Activated gamma-delta T cell treated with anti-CD3 and anti-CD28 coated beads, Interleukin-2, amount 50 U/mL, for 16 hours (primary cell): ENCODE results near the gene JUND.
"Not testable (repeated sequence)": the region's sequence is repeated elsewhere in the genome, so short reads cannot be mapped to it uniquely, and the experiment has no call there.

Experiments
- DNase-seq: peaks from one replicate; pipeline ENCODE4 v3.0.0-alpha.2; 2020; ENCODE audit warnings: low read depth

JUND gene

GRCh38 chr19:18281082-18282020, at the start of gene JUND:
JUND (minus strand) TSS chr19:18281622; CDS start chr19:18281484, 138 bp downstream.
- DNase-seq: peak; percentile 93

GRCh38 chr19:18330868-18331267, 49.4 kb upstream of the JUND start:
- DNase-seq: no peak

GRCh38 chr19:18329035-18329376, 47.6 kb upstream of the JUND start:
- DNase-seq: no peak

- peak; percentile 83 for DNase-seq
Measured at GRCh38 chr19:18328340-18329034, 47.1 kb upstream of the JUND start.

- DNase-seq: no peak
Measured at GRCh38 chr19:18326772-18327171, 45.4 kb upstream of the JUND start.

DNA sequence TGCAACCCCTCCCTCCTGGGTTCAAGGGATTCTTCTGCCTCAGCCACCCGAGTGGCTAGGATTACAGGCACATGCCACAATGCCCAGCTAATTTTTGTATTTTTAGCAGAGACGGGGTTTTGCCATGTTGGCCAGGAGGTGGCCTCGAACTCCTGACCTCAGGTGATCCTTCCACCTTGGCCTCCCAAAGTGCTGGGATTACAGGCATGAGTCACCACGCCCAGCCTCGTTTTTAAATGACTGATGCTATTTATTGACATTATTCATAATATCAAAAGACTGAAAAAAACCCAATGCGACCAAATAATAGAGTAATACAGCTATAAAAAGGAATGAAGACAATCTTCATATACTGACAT, 42.9 kb upstream of the JUND start:
- not testable (repeated sequence) for DNase-seq

GRCh38 chr19:18322759-18323460, 41.5 kb upstream of the JUND start, which contains the start of gene LSM4:
LSM4 (minus strand) TSS chr19:18323076; CDS start chr19:18323020, 56 bp downstream.
- peak; percentile 98 for DNase-seq

- DNase-seq: no peak
Measured at GRCh38 chr19:18322318-18322758, 40.9 kb upstream of the JUND start.

- no peak for DNase-seq
Measured at GRCh38 chr19:18321734-18322102, 40.3 kb upstream of the JUND start.

DNA sequence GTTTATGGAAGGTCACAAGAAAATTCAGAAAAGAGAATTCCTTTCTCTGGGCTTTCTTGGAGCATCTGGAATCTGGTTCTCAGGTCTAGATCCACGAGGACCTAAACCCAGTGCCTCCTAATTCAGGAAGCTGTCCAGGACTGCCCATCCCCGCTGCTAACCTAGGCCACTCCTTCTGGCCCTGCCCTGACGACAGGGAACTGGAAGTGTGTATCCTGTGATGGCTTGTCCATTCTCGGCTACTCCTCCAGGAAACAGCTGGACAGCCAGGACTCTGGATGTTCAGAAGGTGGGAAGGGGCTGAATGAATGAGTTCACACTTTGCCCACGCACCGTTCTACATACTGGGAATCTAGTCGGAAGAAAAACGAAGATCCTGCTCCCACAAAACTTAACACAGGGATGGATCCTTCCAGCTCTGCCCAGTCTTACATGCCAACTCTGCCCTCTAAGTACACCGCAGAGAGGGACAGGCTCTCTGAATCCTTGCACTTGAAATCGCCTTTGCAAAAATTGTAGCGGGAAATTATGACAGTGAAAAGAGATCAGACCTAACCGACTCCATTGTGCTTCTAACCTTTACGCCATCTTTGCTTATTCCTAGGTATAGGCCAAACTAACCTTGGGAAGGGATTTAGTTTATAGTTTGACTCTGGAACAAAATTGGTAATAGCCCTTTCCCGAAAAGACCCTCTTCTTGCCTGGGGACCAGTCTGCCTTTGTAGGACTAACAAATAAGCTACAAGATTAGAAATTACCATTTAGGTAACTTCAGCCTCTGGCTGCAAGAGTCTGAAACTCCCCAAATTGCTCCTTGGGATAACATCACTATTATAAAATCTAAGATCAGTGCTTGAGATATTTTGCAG, 39.7 kb upstream of the JUND start:
- no peak for DNase-seq

DNA sequence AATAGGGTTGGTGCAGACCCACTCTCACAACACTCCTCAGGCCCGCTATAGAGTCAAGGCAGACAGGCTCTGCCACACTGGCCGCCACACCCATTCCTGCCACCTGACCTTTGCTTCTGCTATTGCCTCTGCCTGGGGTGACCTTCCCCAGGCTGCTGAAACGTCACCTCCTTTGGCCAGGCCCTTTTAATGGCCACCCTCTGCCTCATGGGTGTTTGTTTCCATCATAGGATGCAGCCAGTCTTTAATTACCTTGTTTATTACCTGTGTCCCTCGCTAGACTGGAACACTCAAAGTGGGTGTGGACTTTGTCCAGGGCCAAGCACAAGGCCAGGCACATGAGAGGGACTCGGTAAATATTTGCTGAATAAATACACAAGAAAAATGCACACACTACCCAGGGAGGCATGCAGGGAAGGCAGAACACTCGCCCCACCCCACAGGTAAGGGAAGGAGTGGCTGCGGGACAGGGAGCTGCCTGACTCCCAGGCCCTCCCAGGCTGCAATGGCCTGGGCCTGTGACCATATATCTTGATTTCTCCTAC, 38.2 kb upstream of the JUND start:
- no peak for DNase-seq

- DNase-seq: no peak
Measured at GRCh38 chr19:18317961-18318800, 36.8 kb upstream of the JUND start.

DNA sequence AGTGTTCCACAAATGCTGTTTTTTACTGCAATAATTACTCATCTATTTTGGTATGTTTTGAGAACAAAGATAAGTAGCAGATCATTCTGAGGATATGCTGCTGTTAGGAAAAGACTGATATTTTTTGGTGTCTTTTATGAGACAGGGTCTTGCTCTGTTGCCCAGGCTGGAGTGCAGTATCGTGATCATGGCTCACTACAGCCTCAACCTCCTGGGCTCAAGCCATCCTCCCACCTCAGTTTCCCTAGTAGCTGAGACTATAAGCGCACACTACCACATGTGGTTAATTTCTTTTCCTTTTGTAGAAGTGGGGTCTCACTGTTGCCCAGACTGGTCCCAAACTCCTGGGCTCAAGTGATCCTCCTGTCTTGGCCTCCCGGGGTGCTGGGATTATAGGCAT, 32.0 kb upstream of the JUND start:
- DNase-seq: no peak

- no peak for DNase-seq
Measured at GRCh38 chr19:18312092-18312534, 30.7 kb upstream of the JUND start.

DNA sequence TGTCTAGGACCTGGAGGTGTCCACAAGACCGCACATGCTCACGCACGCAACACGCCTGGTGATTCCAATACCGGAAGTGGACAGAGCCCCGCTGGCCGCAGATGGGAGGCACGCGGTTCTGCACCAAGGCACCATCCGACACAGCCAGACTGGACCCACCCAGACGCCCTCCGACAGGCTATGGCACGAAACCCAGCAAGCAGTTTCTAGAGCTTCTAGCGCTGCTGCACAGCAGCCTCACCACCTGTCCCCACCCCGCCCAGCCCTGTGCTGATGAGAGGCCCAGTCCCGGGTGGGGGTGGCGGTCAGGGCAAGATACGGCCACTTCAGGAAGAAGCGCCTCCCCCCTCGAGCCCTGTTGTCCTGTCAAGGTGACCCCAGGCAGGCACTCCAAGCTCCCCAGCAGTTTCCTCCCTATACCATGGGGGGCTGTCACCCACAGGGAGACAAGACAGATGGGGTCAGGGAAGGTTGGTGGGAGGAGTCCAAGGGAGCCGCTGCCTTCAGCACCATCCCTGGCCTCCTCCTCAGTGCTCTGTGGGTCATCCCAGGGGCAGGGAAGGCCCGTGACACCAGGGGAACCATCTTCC, 30.2 kb upstream of the JUND start:
- DNase-seq: no peak

DNA sequence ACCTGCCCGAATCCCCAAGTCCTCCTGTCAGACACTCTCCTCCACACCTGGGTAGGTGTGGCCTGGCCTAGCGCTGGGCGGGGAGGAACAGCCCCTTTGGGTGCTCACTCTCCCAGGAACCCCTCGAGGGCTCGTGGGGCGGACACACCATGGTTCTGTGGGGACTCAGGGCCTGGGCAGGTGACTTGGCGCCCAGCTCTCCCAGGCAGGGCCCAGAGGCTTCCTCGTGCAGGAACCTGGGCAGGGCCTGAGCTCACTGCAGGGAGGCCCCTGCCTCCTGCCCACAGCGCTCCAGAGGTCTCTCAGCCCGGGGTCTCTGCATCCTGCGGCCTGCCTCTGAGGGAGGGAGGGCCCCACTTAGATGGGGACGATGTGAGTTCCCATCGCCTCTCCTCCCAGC, 29.5 kb upstream of the JUND start:
- DNase-seq: no peak

GRCh38 chr19:18310118-18310909, 28.9 kb upstream of the JUND start:
- no peak for DNase-seq

DNA sequence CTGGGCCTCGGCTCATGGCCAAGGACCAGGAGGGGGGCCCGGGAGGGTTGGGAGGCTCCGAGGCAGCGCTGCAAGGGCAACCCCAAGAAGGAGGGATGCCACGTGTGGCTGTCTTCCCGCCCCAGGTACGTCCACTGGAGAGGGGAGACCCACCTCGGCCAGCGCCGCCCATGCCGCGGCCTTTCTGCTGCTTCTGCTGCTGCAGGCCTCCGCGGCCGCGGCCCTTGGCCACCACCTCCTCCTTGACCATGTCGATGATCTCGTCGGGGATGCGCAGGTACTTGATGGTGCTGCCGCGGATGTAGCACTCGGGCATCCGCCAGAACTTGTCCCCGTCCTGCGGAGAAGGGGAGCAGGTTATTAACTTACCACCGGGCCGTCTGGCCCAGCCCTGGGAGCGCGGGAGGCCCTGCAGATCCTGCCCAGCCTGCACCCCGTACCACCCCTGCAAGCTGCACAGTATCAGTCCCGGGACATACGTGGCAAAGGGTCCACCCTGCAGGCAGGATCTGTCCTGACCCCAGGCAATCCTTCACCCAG, 28.2 kb upstream of the JUND start:
- no peak for DNase-seq

- DNase-seq: no peak
Measured at GRCh38 chr19:18308948-18309325, 27.5 kb upstream of the JUND start.
